M059J (cell line): ENCODE data around the gene ROMO1. TPM values are rescaled to one million over a fixed set of nuclear protein-coding genes. Genes with fewer than 3 reads are reported as not detected.
"Not testable (repeated sequence)": the region's sequence is repeated elsewhere in the genome, so short reads cannot be mapped to it uniquely, and the experiment has no call there.

Experiments
- DNase-seq: peaks from one replicate; pipeline ENCODE4 v3.0.0-alpha.2; 2012; ENCODE audit warnings: low read depth
- total RNA-seq: library from RNA; depleted of rRNA; stranded (reverse); fragments of >200 nt; shearing (Covaris generic); gene quantifications from 2 replicates; pipeline ENCODE4 v1.2.3, GENCODE V29; 2014

Gene ROMO1
- total RNA-seq, 1 experiment from 2014 or later = 778 TPM

- no peak for DNase-seq
Observed at GRCh38 chr20:35680452-35681183, 18.6 kb upstream of the ROMO1 start.

GRCh38 chr20:35681960-35682359 lies 17.2 kb upstream of the ROMO1 start:
- DNase-seq = no peak

GRCh38 chr20:35685368-35685767 lies 13.8 kb upstream of the ROMO1 start:
- DNase-seq = not testable (repeated sequence)

GRCh38 chr20:35686872-35687271 lies 12.3 kb upstream of the ROMO1 start:
- peak; percentile 23 for DNase-seq

- no peak for DNase-seq
Observed at GRCh38 chr20:35690265-35690664, 8.9 kb upstream of the ROMO1 start.

GRCh38 chr20:35695245-35695749 lies 3.9 kb upstream of the ROMO1 start:
- DNase-seq = no peak

- no peak for DNase-seq
Observed at GRCh38 chr20:35695978-35696377, 3.2 kb upstream of the ROMO1 start.

GRCh38 chr20:35697696-35698297 lies 1.4 kb upstream of the ROMO1 start:
- DNase-seq = no peak

GRCh38 chr20:35698298-35699126 lies 693 bp upstream of the ROMO1 start:
- peak; percentile 40 for DNase-seq

GRCh38 chr20:35699957-35700624 lies 886 bp downstream of the ROMO1 start:
- DNase-seq = no peak

GRCh38 chr20:35700625-35701148 lies 1.5 kb downstream of the ROMO1 start:
- no peak for DNase-seq

- peak; percentile 73 for DNase-seq
Observed at GRCh38 chr20:35702051-35702823, 3.0 kb downstream of the ROMO1 start.

- no peak for DNase-seq
Observed at GRCh38 chr20:35702824-35703695, 3.9 kb downstream of the ROMO1 start.

GRCh38 chr20:35704514-35705261 lies 5.5 kb downstream of the ROMO1 start:
- no peak for DNase-seq

GRCh38 chr20:35705894-35706293 lies 6.7 kb downstream of the ROMO1 start:
- not testable (repeated sequence) for DNase-seq

- DNase-seq = not testable (repeated sequence)
Observed at GRCh38 chr20:35706591-35707529, 7.7 kb downstream of the ROMO1 start.

GRCh38 chr20:35708502-35708901 lies 9.3 kb downstream of the ROMO1 start:
- DNase-seq = no peak

GRCh38 chr20:35709259-35709658 lies 10.1 kb downstream of the ROMO1 start:
- no peak for DNase-seq
